Sigmoid colon (tissue), 7 donors: ENCODE data around the gene ARID2. TPM values are rescaled to one million over a fixed set of nuclear protein-coding genes. Genes with fewer than 3 reads are reported as not detected.

ENCODE experiments used
- DNase-seq: peaks from one replicate; pipeline ENCODE4 v3.0.0-alpha.2; 2019
- H3K27ac ChIP-seq, 4 donors: fragments of 200-600 bp; sonication (generic); one replicate each; pipeline ENCODE4 v1.5.1; 2016 to 2019; ENCODE audit warnings: mild to moderate bottlenecking in 1 of 4
- H3K27me3 ChIP-seq, 3 donors: fragments of 200-600 bp; sonication (generic); one replicate each; pipeline ENCODE4 v1.5.1; 2019; ENCODE audit warnings: mild to moderate bottlenecking in 1 of 3
- H3K36me3 ChIP-seq, 4 donors: fragments of 200-600 bp; sonication (generic); one replicate each; pipeline ENCODE4 v1.5.1; 2016 to 2019
- H3K4me1 ChIP-seq, 4 donors: fragments of 200-600 bp; sonication (generic); one replicate each; pipeline ENCODE4 v1.5.1; 2017 to 2019
- H3K4me3 ChIP-seq, 4 donors: fragments of 200-600 bp; sonication (generic); one replicate each; pipeline ENCODE4 v1.5.1; 2017 to 2019; ENCODE audit warnings: mild to moderate bottlenecking in 2 of 4, moderate library complexity in 1 of 4
- H3K9me3 ChIP-seq, 4 donors: fragments of 200-600 bp in 3 of 4; sonication (generic) in 3 of 4; one replicate each; pipeline versions ENCODE4 v1.5.1 to v1.6.1; 2013 to 2019
- CTCF ChIP-seq, 4 experiments: fragments of 450-650 bp in 3 of 4; fragments of 200-600 bp in 1 of 4; IDR thresholded peaks; one replicate each; pipeline ENCODE4 v1.5.1; 2016 to 2019; ENCODE audit warnings: antibody characterized with exemption in 4 of 4, mild to moderate bottlenecking in 3 of 4, moderate library complexity in 2 of 4
- EP300 ChIP-seq, 4 donors: sonication (generic); formaldehyde crosslinking; IDR thresholded peaks; one replicate each; pipeline ENCODE4 v1.6.1; 2017; ENCODE audit warnings: antibody characterized with exemption in 4 of 4
- POLR2A ChIP-seq, 2 donors: fragments of 450-650 bp; IDR thresholded peaks; one replicate each; pipeline ENCODE4 v1.6.1; 2016; ENCODE audit warnings: antibody characterized with exemption in 2 of 2, mild to moderate bottlenecking in 2 of 2, moderate library complexity in 2 of 2
- POLR2AphosphoS5 ChIP-seq, 4 donors: sonication (generic); formaldehyde crosslinking; IDR thresholded peaks; one replicate each; pipeline ENCODE4 v1.6.1; 2017; ENCODE audit warnings: antibody characterized with exemption in 4 of 4
- WGBS, 2 donors: extraction: QIAGEN DNeasy Blood & Tissue Kit; methylation state at CpG; one replicate each; pipeline ENCODE4 v1.1.7; 2013; 5-methylcytosine and 5-hydroxymethylcytosine counted together
- intact Hi-C: fragments of 100-400 bp; cut with DNase I; formaldehyde crosslinking; loops from one replicate; pipeline ENCODE4 v1.15.1; 2023
- polyA plus RNA-seq, 3 donors: library from polyadenylated mRNA; stranded (reverse); fragments of 200-250 nt; gene quantifications; one replicate each; pipeline ENCODE4 v1.2.3, GENCODE V29; 2013
- total RNA-seq, 4 donors: library from RNA; depleted of rRNA; stranded (reverse); fragments of >200 nt; gene quantifications; one replicate each; pipeline ENCODE4 v1.1.0, GENCODE V29; 2016
- donor health status: healthy with polysubstance abuse.
- donor health status: Bipolar disorder and iron deficiency.
- donor health status: healthy.

The ARID2 gene
- total and polyA plus RNA-seq, 7 donors, result 3.2 to 42.4 (median 31.0) TPM

- Histone ChIP-seq H3K4me1 (no peaks in the 10 kb centered on the region), H3K9me3 (no peaks in the 10 kb centered on the region), H3K36me3 (peaks cover 6 to 67% (median 27%) of the 10 kb centered on the region in 4 donors), H3K4me3 (no peak overlapping the region), H3K27ac (no peak overlapping the region), H3K27me3 (no peaks in the 10 kb centered on the region)
- intact Hi-C loops, result no loop called here
- 91 to 95% methylated on average over 4 of the region's 4 CpGs for WGBS, 2 donors
- DNase-seq, result no peak
- TF ChIP-seq CTCF (IDR thresholded peaks at IDR 0.05), result no peak
- no peak for TF ChIP-seq POLR2A (IDR thresholded peaks at IDR 0.05)
- no peak for TF ChIP-seq POLR2AphosphoS5 (IDR thresholded peaks at IDR 0.05)
- no peak for TF ChIP-seq EP300 (IDR thresholded peaks at IDR 0.05)
Observed at GRCh38 chr12:45895961-45896360, 166.5 kb downstream of the ARID2 start.

- WGBS, 2 donors, result 89 to 93% methylated on average over 1 of the region's 1 CpG
- DNase-seq, result no peak
- intact Hi-C loops, result no loop called here
- H3K27me3 ChIP-seq, result no peaks in the 10 kb centered on the region
- H3K9me3 ChIP-seq, result no peaks in the 10 kb centered on the region
- no peaks in the 10 kb centered on the region for H3K4me1 ChIP-seq
- no peak overlapping the region for H3K27ac ChIP-seq
- TF ChIP-seq EP300 (IDR thresholded peaks at IDR 0.05), result no peak
- H3K4me3 ChIP-seq, result no peak overlapping the region
- peaks cover 6 to 52% (median 18%) of the 10 kb centered on the region in 4 donors for H3K36me3 ChIP-seq
Observed at GRCh38 chr12:45898094-45898493, 168.6 kb downstream of the ARID2 start.

GRCh38 chr12:45907955-45908354 lies 178.4 kb downstream of the ARID2 start:
- H3K27ac ChIP-seq, result no peak overlapping the region
- H3K4me3 ChIP-seq, result no peak overlapping the region
- no peaks in the 10 kb centered on the region for H3K27me3 ChIP-seq
- TF ChIP-seq POLR2A (IDR thresholded peaks at IDR 0.05) (no peak), POLR2AphosphoS5 (IDR thresholded peaks at IDR 0.05) (no peak), EP300 (IDR thresholded peaks at IDR 0.05) (no peak), CTCF (IDR thresholded peaks at IDR 0.05) (no peak)
- 69 to 85% methylated on average over 4 of the region's 4 CpGs for WGBS, 2 donors
- peaks cover 0 to 25% (median 0%) of the 10 kb centered on the region in 4 donors for H3K36me3 ChIP-seq
- H3K9me3 ChIP-seq, result no peaks in the 10 kb centered on the region
- H3K4me1 ChIP-seq, result peaks cover 0 to 18% (median 4%) of the 10 kb centered on the region in 4 donors
- intact Hi-C loops, result no loop called here
- DNase-seq, result no peak

- H3K36me3 ChIP-seq, result peaks cover 0 to 23% (median 0%) of the 10 kb centered on the region in 4 donors
- H3K9me3 ChIP-seq, result no peaks in the 10 kb centered on the region
- no peak for DNase-seq
- H3K27ac ChIP-seq, result no peak overlapping the region
- intact Hi-C loops, result no loop called here
- 74 to 75% methylated on average over 4 of the region's 4 CpGs for WGBS, 2 donors
- no peak overlapping the region for H3K4me3 ChIP-seq
- H3K27me3 ChIP-seq, result no peaks in the 10 kb centered on the region
- peaks cover 0 to 19% (median 4%) of the 10 kb centered on the region in 4 donors for H3K4me1 ChIP-seq
- no peak for TF ChIP-seq POLR2A (IDR thresholded peaks at IDR 0.05)
Observed at GRCh38 chr12:45909041-45909713, 179.7 kb downstream of the ARID2 start.

- WGBS, 2 donors, result 41 to 68% methylated on average over 3 of the region's 3 CpGs
- no peaks in the 10 kb centered on the region for H3K9me3 ChIP-seq
- intact Hi-C loops, result no loop called here
- DNase-seq, result no peak
- TF ChIP-seq CTCF (IDR thresholded peaks at IDR 0.05), result no peak
- TF ChIP-seq POLR2AphosphoS5 (IDR thresholded peaks at IDR 0.05), result peak in 1 of 4 donors; percentile 15
- no peak overlapping the region for H3K4me3 ChIP-seq
- peaks cover 0 to 19% (median 4%) of the 10 kb centered on the region in 4 donors for H3K4me1 ChIP-seq
- H3K27me3 ChIP-seq, result no peaks in the 10 kb centered on the region
- H3K27ac ChIP-seq, result no peak overlapping the region
- H3K36me3 ChIP-seq, result peaks cover 0 to 13% (median under 1%) of the 10 kb centered on the region in 4 donors
Observed at GRCh38 chr12:45912774-45913173, 183.3 kb downstream of the ARID2 start.

- peaks cover 0 to 18% (median 4%) of the 10 kb centered on the region in 4 donors for H3K4me1 ChIP-seq
- no peak overlapping the region for H3K4me3 ChIP-seq
- no peaks in the 10 kb centered on the region for H3K27me3 ChIP-seq
- TF ChIP-seq POLR2AphosphoS5 (IDR thresholded peaks at IDR 0.05) (no peak), POLR2A (IDR thresholded peaks at IDR 0.05) (no peak), EP300 (IDR thresholded peaks at IDR 0.05) (no peak), CTCF (IDR thresholded peaks at IDR 0.05) (no peak)
- H3K27ac ChIP-seq, result no peak overlapping the region
- H3K36me3 ChIP-seq, result peaks cover 0 to 14% (median 6%) of the 10 kb centered on the region in 4 donors
- DNase-seq, result no peak
- intact Hi-C loops, result no loop called here
- no peaks in the 10 kb centered on the region for H3K9me3 ChIP-seq
- WGBS, 2 donors, result 56 to 61% methylated on average over 2 of the region's 2 CpGs
Observed at GRCh38 chr12:45913631-45914030, 184.1 kb downstream of the ARID2 start.
